ENCODE measurements around the gene RGL2. TPM values are rescaled to one million over a fixed set of nuclear protein-coding genes. Genes with fewer than 3 reads are reported as not detected.

RGL2 gene
- total and polyA plus RNA-seq, 2 of the 4 experiments (the other 2 are of a cell fraction): 4.1 to 26.9 TPM

GRCh38 chr6:33320315-33321181, 21.8 kb upstream of the RGL2 start:
- TF ChIP-seq USF2 (IDR thresholded peaks at IDR 0.05; ENCODE audit: low read depth, low read length) (no peak), MAFK (IDR thresholded peaks at IDR 0.05; ENCODE audit: low read depth, low read length) (peak; percentile 24; the same call in 1 of the 2 replicates), NFE2L2 (IDR thresholded peaks at IDR 0.05; ENCODE audit: low read depth, low read length) (peak; percentile 55; the same call in 1 of the 2 replicates), MAZ (IDR thresholded peaks at IDR 0.05; ENCODE audit: borderline replicate concordance, low read depth, low read length) (0 out of 2 replicates have a peak, but pooled peaks have one; percentile 0), POLR2A (IDR thresholded peaks at IDR 0.05; ENCODE audit: low read depth, low read length) (peak; percentile 67; the same call in 1 of the 2 replicates), CTCF (conservative IDR thresholded peaks at IDR 0.05; ENCODE audit: low read depth, low read length) (no peak), BHLHE40 (IDR thresholded peaks at IDR 0.05; ENCODE audit: low read depth, low read length) (0 out of 2 replicates have a peak, but pooled peaks have one; percentile 4), CEBPB (IDR thresholded peaks at IDR 0.05; ENCODE audit: low read depth, low read length) (peak; percentile 98)
- Histone ChIP-seq H3K9me1 (ENCODE audit: insufficient read depth, low read length) (peaks cover 17% of the 10 kb centered on the region), H3K4ac (ENCODE audit: low read depth, low read length) (peak overlapping the region; percentile 98), H2BK20ac (ENCODE audit: low read depth, low read length) (peak overlapping the region; percentile 89), H3K27ac (ENCODE audit: insufficient read depth, low read length) (peak overlapping the region; percentile 98), H3K9ac (ENCODE audit: low read depth, low read length) (peak overlapping the region; percentile 89), H2AK9ac (replicated peaks; ENCODE audit: low read depth, low read length, poor library complexity) (peak overlapping the region; percentile 98), H3K56ac (ENCODE audit: extremely low read depth, insufficient read depth, low read length) (peak overlapping the region; percentile 84), H3K27me3 (ENCODE audit: control insufficient read depth, insufficient read depth, low read length) (no peaks in the 10 kb centered on the region), H3K4me3 (ENCODE audit: insufficient read depth, low read depth, low read length) (peak overlapping the region; percentile 25), H2BK120ac (ENCODE audit: low read depth, low read length) (peak overlapping the region; percentile 93), H2AFZ (replicated peaks; ENCODE audit: low read length, poor library complexity) (peak overlapping the region; percentile 71), H4K91ac (ENCODE audit: insufficient read depth, low read depth, low read length) (peak overlapping the region; percentile 96), H3K4me1 (ENCODE audit: control insufficient read depth, insufficient read depth, low read length) (peaks cover 31% of the 10 kb centered on the region), H3K79me1 (ENCODE audit: low read depth in 1 of 2, low read length in 2 of 2) (peaks cover 30 to 58% of the 10 kb centered on the region in 2 experiments), H2BK5ac (ENCODE audit: low read depth, low read length, poor library complexity, severe bottlenecking) (peak overlapping the region; percentile 97), H2BK15ac (ENCODE audit: low read depth, low read length) (peak overlapping the region; percentile 90), H3K36me3 (ENCODE audit: control insufficient read depth, insufficient read depth, low read length) (peaks cover 28% of the 10 kb centered on the region), H3K4me2 (ENCODE audit: low read depth, low read length) (peak overlapping the region; percentile 78), H4K8ac (ENCODE audit: low read depth in 2 of 2, low read length in 2 of 2) (peak overlapping the region; percentile 83 to 93), H3K18ac (ENCODE audit: low read depth, low read length) (peak overlapping the region; percentile 74), H2AK5ac (ENCODE audit: low read depth, low read length) (peak overlapping the region; percentile 99), H4K5ac (ENCODE audit: low read depth, low read length) (peak overlapping the region; percentile 80), H4K20me1 (ENCODE audit: insufficient read depth, low read length) (peaks cover 10% of the 10 kb centered on the region), H3K23ac (ENCODE audit: low read depth, low read length) (peak overlapping the region; percentile 96), H3K9me3 (ENCODE audit: control insufficient read depth, insufficient read depth, low read length) (no peaks in the 10 kb centered on the region), H3K14ac (replicated peaks; ENCODE audit: low read depth, low read length) (peak overlapping the region; percentile 95)
- intact Hi-C loops (cut with micrococcal nuclease) (no loop called here), in situ Hi-C loops (cut with MboI; ENCODE audit: low sequenced_read_pairs) (no loop called here), dilution Hi-C loops (cut with HindIII; ENCODE audit: low sequenced_read_pairs, unreplicated experiment) (no loop called here)
- whole genome bisulfite sequencing, 2 experiments (ENCODE audit: extremely low coverage in 2 of 2, insufficient read length in 1 of 2): 78% methylated on average over 17 of the region's 32 CpGs; no CpG with 5 or more reads in 1 of the 2 experiments
- peak; percentile 96 for DNase-seq
- CTCF ChIA-PET: no interaction called here
- no TSS peak for BruUV-seq (replicated peaks)
- peak; percentile 8 for ATAC-seq (ENCODE audit: low read depth)
- POLR2A ChIA-PET (ENCODE audit: unreplicated experiment): interaction anchor here (1.0 kb wide), 1 partner anchor 349 kb away, joined by 4 read pairs; no protein-coding TSS in a partner anchor

Data from IMR-90 (cell line).